GM19099 (cell line): ENCODE measurements around the gene ZNF71.

Experiments used
- POLR2A ChIP-seq: IDR thresholded peaks from 3 replicates; pipeline ENCODE4 v1.6.1; 2011; ENCODE audit warnings: low read depth; ENCODE audit not compliant: insufficient read length; ENCODE audit errors: extremely low read depth

The ZNF71 gene

DNA sequence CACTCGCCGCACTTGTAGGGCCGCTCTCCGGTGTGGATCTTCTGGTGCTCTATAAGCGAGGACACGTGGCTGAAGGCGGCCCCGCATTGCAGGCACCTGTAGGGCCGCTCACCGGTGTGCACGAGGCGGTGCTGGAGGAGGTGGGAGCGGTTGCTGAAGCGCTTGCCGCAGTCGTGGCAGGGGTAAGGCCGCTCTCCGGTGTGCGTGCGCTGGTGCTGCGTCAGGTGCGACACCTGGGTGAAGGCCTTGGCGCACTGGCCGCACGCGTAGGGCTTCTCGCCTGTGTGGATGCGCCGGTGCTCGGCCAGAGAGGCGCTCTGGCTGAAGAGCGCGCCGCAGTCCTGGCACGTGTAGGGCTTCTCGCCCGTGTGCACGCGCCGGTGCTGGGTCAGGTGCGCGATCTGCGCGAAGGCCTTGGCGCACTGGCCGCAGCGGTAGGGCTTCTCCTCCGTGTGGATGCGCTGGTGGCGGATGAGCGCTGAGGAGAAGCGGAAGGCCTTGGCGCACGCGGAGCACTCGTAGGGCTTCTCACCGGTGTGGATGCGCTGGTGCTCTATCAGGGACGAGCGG, 68.9 kb downstream of the ZNF71 start:
- no peak for TF ChIP-seq POLR2A

DNA sequence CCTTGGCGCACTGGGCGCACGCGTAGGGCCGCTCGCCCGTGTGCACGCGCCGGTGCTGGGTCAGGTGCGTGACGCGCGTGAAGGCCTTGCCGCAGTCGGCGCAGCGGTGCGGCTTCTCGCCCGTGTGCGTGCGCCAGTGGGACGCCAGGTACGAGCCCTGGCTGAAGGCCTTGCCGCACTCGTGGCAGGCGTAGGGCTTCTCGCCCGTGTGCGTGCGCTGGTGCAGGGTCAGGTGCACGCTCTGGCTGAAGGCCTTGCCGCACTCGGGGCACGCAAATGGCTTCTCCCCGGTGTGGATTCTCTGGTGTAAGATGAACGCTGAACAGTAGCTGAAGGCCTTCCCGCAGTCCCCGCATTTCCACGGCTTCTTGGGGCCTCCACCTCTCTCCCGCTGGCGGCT, 69.4 kb downstream of the ZNF71 start:
- no peak for TF ChIP-seq POLR2A

DNA sequence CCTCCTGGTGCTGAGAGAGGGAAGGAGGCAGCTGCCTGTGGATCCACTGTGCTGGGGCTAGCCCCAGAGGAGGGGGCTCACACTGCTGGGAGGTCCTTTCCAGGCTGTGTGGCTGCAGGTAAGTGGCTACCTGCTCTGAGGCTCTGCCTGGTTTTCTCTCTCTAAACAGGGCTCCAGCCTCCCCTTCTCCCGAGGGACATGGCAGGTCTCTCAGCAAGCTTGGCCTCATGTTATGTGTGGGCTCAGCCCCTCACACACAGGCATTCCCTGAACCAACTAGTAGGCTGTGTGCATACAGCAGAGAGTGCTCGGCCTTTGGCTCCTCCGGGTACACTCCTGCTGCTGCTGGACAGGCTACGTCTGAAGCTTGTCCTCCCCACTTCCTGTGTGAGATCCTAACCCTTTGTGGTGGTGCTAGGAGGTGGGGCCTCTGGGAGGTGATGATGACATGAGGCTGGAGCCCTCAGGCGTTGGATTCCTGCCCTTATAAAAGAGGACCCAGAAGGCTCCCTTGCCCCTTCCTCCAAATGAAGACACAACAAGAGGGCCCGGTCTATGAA, 72.3 kb downstream of the ZNF71 start:
- no peak for TF ChIP-seq POLR2A

DNA sequence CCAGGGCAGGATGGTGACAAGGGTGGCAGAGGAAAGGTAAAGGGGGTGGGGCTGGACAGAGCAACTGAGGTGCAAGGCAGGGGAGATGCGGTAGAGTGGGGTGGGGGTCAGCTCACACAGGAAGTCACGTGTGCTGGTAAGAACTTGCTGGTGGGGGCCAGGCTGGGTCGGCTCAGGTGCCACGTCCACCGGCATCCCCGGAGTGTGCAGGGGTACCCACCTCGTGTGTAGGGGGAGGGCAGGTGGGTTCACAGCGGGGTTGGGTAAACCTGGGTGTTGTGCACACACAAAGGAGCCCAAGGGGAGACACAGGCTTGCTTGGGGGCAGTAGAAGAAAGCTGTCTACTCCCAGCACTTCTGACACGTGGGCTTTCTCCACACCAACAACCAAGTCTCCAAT, 73.6 kb downstream of the ZNF71 start:
- no peak for TF ChIP-seq POLR2A

DNA sequence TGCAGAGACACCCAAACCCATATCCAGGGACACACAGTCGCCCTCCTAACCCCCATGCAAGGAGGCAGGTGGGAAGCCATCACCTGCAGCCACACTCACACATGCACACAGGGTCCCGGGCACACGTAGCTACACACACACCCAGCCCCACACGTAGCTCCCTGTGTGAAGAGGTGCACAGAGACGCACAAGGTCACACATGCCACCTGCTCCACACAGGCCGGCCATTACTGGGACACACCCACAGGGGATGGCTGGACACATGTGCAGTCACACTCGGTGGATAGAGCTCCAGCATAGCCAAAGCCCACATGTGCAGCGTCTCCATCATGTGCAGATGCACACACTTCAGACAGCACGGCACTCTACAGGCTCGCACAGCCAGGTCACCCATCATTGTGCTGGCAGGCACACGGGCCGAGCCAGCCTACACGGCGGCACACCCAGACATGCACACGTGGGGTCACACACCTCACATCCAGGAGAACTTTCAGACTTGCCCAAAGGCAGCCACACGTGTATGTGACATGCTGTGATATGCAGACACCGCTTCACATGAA, 75.4 kb downstream of the ZNF71 start:
- no peak for TF ChIP-seq POLR2A

DNA sequence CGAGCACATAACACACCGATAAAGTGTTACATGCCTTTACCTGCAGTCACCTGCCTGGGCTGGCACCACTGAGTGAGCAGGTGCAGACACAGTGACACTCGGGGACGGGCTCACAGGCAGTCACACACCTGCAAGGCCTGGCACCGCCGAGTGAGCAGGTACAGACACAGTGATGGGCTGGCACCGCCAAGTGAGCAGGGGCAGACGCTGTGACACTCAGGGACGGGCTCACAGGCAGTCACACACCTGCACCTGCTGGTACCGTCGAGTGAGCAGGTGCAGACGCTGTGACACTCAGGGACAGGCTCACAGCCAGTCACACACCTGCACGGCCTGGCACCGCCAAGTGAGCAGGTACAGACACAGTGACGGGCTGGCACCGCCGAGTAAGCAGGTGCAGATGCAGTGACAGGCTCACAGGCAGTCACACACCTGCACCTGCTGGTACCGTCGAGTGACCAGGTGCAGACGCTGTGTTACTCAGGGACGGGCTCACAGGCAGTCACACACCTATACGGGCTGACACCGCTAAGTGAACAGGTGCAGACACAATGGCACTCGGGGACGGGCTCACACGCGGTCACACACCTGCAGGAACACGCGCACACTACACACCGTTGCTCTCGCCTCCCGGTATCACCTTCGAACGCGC, 76.0 kb downstream of the ZNF71 start:
- TF ChIP-seq POLR2A: no peak

DNA sequence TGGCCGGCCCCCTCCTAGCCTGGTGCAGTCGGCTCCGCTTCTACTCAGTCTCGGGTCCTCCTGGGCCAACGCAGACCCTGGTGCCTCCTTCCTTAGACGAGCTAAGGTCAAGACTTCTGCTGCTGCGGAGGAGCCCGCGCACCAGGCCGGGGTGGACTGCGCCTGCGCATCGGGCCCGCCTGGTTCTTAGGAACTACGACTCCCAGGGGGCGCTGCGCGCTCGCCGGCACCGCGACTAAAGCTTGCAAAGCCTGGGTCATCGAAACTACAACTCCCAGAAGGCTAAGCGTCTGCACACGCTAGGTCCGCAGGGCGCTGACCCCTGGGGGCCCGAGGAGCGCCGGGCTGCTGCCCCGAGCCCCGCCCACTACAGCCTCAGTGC, 76.5 kb downstream of the ZNF71 start, which contains the start of gene ZNF835:
ZNF835 (minus strand) TSS at position 145 of the 382 bp plus-strand sequence. CDS start 6,559 bp downstream, outside the sequence.
- TF ChIP-seq POLR2A: no peak
